Stomach (tissue), 9 donors: ENCODE measurements around the gene GUCY1A2. TPM values are rescaled to one million over a fixed set of nuclear protein-coding genes. Genes with fewer than 3 reads are reported as not detected.

Experiments used
- DNase-seq, 2 donors: peaks; one replicate each; pipeline versions ENCODE4 v3.0.0 to v3.0.0-alpha.2; 2013 to 2019
- H3K27ac ChIP-seq, 5 donors: fragments of 200-600 bp in 4 of 5; sonication (generic) in 4 of 5; one replicate each; pipeline ENCODE4 v1.5.1; 2013 to 2019; ENCODE audit warnings: mild to moderate bottlenecking in 1 of 5, moderate library complexity in 1 of 5
- H3K27me3 ChIP-seq, 3 donors: fragments of 200-600 bp; sonication (generic); one replicate each; pipeline ENCODE4 v1.5.1; 2017 to 2019; ENCODE audit warnings: mixed run types in 1 of 3
- H3K36me3 ChIP-seq, 4 donors: fragments of 200-600 bp; sonication (generic); 1 replicate in 3 of 4; 2 replicates in 1 of 4; pipeline ENCODE4 v1.5.1; 2016 to 2019
- H3K4me1 ChIP-seq, 4 donors: fragments of 200-600 bp; sonication (generic); one replicate each; pipeline ENCODE4 v1.5.1; 2016 to 2019
- H3K4me3 ChIP-seq, 4 donors: fragments of 200-600 bp; sonication (generic) in 3 of 4; one replicate each; pipeline ENCODE4 v1.5.1; 2016 to 2019; ENCODE audit warnings: mild to moderate bottlenecking in 1 of 4
- H3K9me3 ChIP-seq, 4 donors: fragments of 200-600 bp; sonication (generic); one replicate each; pipeline ENCODE4 v1.5.1; 2016 to 2019
- CTCF ChIP-seq, 7 experiments: fragments of 450-650 bp in 4 of 7; fragments of 200-600 bp in 3 of 7; sonication (generic) in 3 of 7; IDR thresholded peaks; one replicate each; pipeline ENCODE4 v1.5.1; 2016 to 2019; ENCODE audit warnings: antibody characterized with exemption in 7 of 7, control low read depth in 2 of 7, mild to moderate bottlenecking in 1 of 7
- EP300 ChIP-seq: sonication (generic); formaldehyde crosslinking; IDR thresholded peaks from one replicate; pipeline ENCODE4 v1.6.1; 2017; ENCODE audit warnings: antibody characterized with exemption
- POLR2A ChIP-seq, 4 donors: fragments of 450-650 bp; IDR thresholded peaks; one replicate each; pipeline ENCODE4 v1.6.1; 2016; ENCODE audit warnings: antibody characterized with exemption in 4 of 4, control low read depth in 2 of 4, mild to moderate bottlenecking in 1 of 4, moderate library complexity in 1 of 4
- POLR2AphosphoS5 ChIP-seq, 3 donors: sonication (generic); formaldehyde crosslinking; IDR thresholded peaks; one replicate each; pipeline ENCODE4 v1.6.1; 2016; ENCODE audit warnings: antibody characterized with exemption in 3 of 3
- WGBS, 5 donors: extraction: QIAGEN DNeasy Blood & Tissue Kit in 3 of 5; methylation state at CpG; one replicate each; pipeline versions ENCODE4 v1.1.5 to v1.1.7; 2013 to 2018; 5-methylcytosine and 5-hydroxymethylcytosine counted together
- intact Hi-C: fragments of 100-400 bp; cut with DNase I; formaldehyde crosslinking; loops from one replicate; pipeline ENCODE4 v1.15.1; 2023; ENCODE audit warnings: low total_unique reads
- polyA plus RNA-seq, 3 donors: library from polyadenylated mRNA; stranded (reverse); fragments of 200-250 nt; gene quantifications; one replicate each; pipeline ENCODE4 v1.2.3, GENCODE V29; 2013
- total RNA-seq, 5 donors: library from RNA; depleted of rRNA; stranded (reverse); fragments of >200 nt; gene quantifications; one replicate each; pipeline versions ENCODE4 v1.1.0 to v1.2.3, GENCODE V29; 2014 to 2016
- donor health status: healthy with polysubstance abuse.
- donor health status: Bipolar disorder and iron deficiency.
- donor health status: healthy.

Gene GUCY1A2
- total and polyA plus RNA-seq, 8 donors: 0.10 to 15.1 (median 4.3) TPM

- no peaks in the 10 kb centered on the region for H3K9me3 ChIP-seq
- no peaks in the 10 kb centered on the region for H3K27me3 ChIP-seq
- no peak overlapping the region for H3K27ac ChIP-seq
- H3K4me1 ChIP-seq: no peaks in the 10 kb centered on the region
- intact Hi-C loops: no loop called here
- H3K36me3 ChIP-seq: no peaks in the 10 kb centered on the region
- 4 to 22% (median 15%) methylated on average over 1 of the region's 1 CpG for WGBS, 5 donors
- H3K4me3 ChIP-seq: no peak overlapping the region
- TF ChIP-seq POLR2AphosphoS5 (IDR thresholded peaks at IDR 0.05) (no peak), CTCF (IDR thresholded peaks at IDR 0.05) (no peak), EP300 (no peak), POLR2A (IDR thresholded peaks at IDR 0.05) (no peak)
- DNase-seq: no peak
Observed at GRCh38 chr11:106983991-106984390, 34.3 kb downstream of the GUCY1A2 start.

GRCh38 chr11:106983261-106983660 is 35.0 kb downstream of the GUCY1A2 start:
- no peak overlapping the region for H3K4me3 ChIP-seq
- H3K27me3 ChIP-seq: no peaks in the 10 kb centered on the region
- intact Hi-C loops: no loop called here
- H3K4me1 ChIP-seq: no peaks in the 10 kb centered on the region
- peak in 1 of 2 donors; percentile 42 for DNase-seq
- H3K27ac ChIP-seq: no peak overlapping the region
- TF ChIP-seq CTCF (IDR thresholded peaks at IDR 0.05) (no peak), POLR2AphosphoS5 (IDR thresholded peaks at IDR 0.05) (no peak), POLR2A (IDR thresholded peaks at IDR 0.05) (no peak), EP300 (no peak)
- 56 to 79% (median 67%) methylated on average over 4 of the region's 4 CpGs for WGBS, 5 donors
- no peaks in the 10 kb centered on the region for H3K9me3 ChIP-seq
- H3K36me3 ChIP-seq: no peaks in the 10 kb centered on the region

DNA sequence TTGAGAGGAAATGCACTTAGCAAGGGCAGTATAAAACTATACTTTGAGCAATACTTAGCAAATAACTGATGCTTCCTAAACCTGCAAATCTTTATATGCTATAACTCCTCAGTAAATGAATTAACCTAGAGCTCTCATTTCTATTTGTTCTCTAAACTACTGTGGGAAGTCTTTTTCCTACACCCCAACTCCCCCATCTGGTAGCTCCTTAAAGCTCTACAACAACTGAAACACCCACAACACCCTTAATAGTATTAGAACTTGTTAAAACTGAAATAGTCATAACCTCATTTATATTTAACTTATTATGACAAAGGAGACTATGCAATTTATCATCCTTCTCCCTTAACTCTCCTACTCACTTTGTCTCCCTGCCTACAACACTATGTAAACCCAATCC is 43.4 kb downstream of the GUCY1A2 start:
- no peak overlapping the region for H3K4me3 ChIP-seq
- DNase-seq: no peak
- H3K4me1 ChIP-seq: no peaks in the 10 kb centered on the region
- H3K9me3 ChIP-seq: no peaks in the 10 kb centered on the region
- no peaks in the 10 kb centered on the region for H3K27me3 ChIP-seq
- intact Hi-C loops: no loop called here
- no peaks in the 10 kb centered on the region for H3K36me3 ChIP-seq
- TF ChIP-seq POLR2A (IDR thresholded peaks at IDR 0.05): no peak
- no peak for TF ChIP-seq EP300
- no peak for TF ChIP-seq POLR2AphosphoS5 (IDR thresholded peaks at IDR 0.05)
- TF ChIP-seq CTCF (IDR thresholded peaks at IDR 0.05): no peak
- no peak overlapping the region for H3K27ac ChIP-seq

- no peak overlapping the region for H3K27ac ChIP-seq
- no peaks in the 10 kb centered on the region for H3K36me3 ChIP-seq
- no peak for TF ChIP-seq EP300
- no peak for TF ChIP-seq POLR2AphosphoS5 (IDR thresholded peaks at IDR 0.05)
- TF ChIP-seq POLR2A (IDR thresholded peaks at IDR 0.05): no peak
- TF ChIP-seq CTCF (IDR thresholded peaks at IDR 0.05): no peak
- H3K4me1 ChIP-seq: no peaks in the 10 kb centered on the region
- H3K4me3 ChIP-seq: no peak overlapping the region
- intact Hi-C loops: no loop called here
- no peaks in the 10 kb centered on the region for H3K9me3 ChIP-seq
- no peak for DNase-seq
- no peaks in the 10 kb centered on the region for H3K27me3 ChIP-seq
Observed at GRCh38 chr11:106971864-106972263, 46.4 kb downstream of the GUCY1A2 start.
